ENCODE data around the gene RAB40B.

The RAB40B gene

GRCh38 chr17:82630212-82630611 is 68.3 kb downstream of the RAB40B start:
- in situ Hi-C loops (cut with MboI; ENCODE audit: low sequenced_read_pairs), result no loop called here

DNA sequence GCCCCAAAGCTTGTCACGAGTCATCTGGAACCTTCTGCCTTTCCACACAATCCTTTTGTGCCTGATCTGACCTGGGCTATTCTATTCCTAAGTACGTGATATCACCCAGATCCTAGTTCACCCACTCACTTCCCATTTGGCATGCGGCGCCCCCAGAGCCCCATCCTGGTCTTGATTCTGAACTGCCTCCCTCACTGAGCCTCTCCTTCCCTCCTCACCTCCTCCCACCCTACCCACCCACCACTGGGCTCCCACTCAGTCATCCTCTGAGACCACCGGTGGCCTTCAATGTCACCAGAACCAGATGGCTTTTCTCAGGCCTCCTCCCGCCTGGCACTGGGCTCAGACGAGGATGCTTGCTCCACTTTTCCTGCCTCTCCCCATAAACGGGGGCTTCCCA is 68.8 kb downstream of the RAB40B start:
- in situ Hi-C loops (cut with MboI; ENCODE audit: low sequenced_read_pairs), result no loop called here

GRCh38 chr17:82627405-82627804 is 71.1 kb downstream of the RAB40B start:
- in situ Hi-C loops (cut with MboI; ENCODE audit: low sequenced_read_pairs), result no loop called here

DNA sequence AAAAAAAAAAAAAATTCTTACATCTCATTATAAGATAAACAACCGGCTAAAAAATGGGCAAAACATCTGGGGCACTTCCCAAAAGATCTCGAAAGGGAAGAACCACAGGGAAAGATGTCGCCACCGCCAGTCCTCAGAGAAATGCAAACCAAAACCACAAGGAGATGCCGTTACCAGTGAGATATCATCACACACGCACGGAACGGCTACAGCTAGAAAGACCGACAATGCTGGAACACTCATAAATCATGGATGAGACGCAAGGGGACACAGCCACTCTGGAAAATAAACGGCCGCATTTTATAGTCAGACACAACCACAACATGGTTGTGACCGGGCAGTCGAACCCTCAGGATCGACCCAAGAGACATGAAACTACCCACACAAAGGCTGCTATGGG is 74.8 kb downstream of the RAB40B start:
- in situ Hi-C loops (cut with MboI; ENCODE audit: low sequenced_read_pairs), result no loop called here

GRCh38 chr17:82619641-82620040 is 78.9 kb downstream of the RAB40B start:
- in situ Hi-C loops (cut with MboI; ENCODE audit: low sequenced_read_pairs), result no loop called here

- in situ Hi-C loops (cut with MboI; ENCODE audit: low sequenced_read_pairs), result no loop called here
Measured at GRCh38 chr17:82619211-82619610, 79.3 kb downstream of the RAB40B start.

GRCh38 chr17:82616021-82616711 is 82.3 kb downstream of the RAB40B start:
- in situ Hi-C loops (cut with MboI; ENCODE audit: low sequenced_read_pairs), result no loop called here

DNA sequence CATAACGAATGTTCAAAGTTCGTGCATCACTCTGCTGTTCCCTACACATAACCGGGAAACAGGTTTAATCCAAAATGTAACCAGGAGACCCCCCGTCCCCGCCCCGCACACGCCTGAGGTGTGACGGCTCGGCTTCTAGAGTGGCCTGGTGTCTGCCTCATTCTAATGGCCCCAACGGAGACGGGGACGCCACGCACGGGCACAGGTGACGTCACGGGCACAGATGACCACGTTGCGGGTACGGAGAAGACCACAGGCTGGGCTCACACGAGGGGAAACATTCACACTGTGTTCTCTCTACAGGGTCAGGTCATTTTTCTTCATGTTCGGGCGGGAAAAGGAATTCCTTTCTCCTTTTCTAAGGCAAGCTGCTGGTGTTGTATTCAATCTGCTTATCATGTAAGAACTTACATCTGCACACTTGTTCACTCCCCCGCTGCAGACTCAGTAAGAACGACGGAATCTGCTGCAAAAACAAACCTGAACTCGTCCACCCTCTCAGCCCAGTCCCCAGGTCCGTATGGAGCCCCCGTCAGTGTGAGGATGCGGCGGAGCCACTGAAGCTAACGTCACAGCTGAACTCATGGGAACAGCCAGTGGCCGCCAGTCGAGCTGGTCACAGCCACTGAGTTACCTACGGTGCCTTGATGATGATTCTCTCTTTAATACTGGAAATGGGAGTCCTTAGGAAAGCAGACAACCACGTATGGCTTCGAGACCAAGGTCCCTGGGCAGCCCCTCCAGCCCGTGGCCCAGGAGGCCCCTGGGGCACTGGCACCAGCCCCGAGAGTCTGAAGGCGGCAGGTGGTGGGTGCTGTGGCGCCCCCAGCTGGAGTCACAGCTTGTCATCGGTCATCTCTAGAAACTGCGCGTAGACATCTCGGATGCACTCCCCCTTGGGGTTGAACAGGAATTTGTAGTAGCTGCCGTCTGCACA is 83.1 kb downstream of the RAB40B start:
- in situ Hi-C loops (cut with MboI; ENCODE audit: low sequenced_read_pairs), result no loop called here

GRCh38 chr17:82614095-82614631 is 84.3 kb downstream of the RAB40B start:
- in situ Hi-C loops (cut with MboI; ENCODE audit: low sequenced_read_pairs), result no loop called here

DNA sequence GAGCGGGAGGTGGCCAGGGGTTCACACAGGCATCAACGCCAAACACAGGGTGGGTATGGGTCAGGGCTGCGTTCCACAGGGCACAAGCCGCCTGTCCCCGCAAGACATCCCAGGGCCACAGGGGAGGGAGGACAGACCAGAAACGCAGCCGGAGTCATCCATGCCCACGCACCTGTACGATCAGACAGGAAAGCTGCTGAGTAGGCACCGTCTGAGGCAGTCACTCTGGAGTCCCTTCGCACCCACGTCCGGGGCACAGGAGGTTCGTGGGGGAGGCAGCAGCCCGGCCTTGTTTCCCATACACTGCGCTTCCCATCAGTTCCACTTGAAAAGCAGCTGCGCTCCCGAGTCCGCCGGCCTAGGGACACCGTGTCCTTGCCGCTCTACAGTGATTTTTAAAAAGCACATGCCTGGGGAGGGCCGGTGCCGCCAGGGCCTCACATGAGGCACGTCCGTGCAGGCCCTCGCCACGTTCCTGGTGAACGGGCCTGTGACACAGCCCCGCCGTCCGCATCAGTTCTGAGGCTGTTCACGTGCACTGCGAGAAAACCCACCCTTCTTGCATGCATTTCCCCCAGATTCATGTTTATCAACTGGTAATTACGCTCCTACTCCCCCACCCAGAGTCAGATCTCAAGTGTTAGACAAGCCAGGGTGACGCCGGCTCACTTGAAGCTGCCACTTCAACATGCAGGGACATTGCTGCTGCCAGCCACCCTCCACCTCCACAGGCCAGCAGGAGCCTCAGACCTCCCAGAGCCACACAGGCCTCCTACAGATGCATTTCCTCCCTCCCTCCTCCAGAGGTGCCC is 85.0 kb downstream of the RAB40B start:
- in situ Hi-C loops (cut with MboI; ENCODE audit: low sequenced_read_pairs), result no loop called here

GRCh38 chr17:82611140-82612058 is 87.1 kb downstream of the RAB40B start:
- in situ Hi-C loops (cut with MboI; ENCODE audit: low sequenced_read_pairs), result no loop called here

GRCh38 chr17:82609655-82610054 is 88.8 kb downstream of the RAB40B start:
- in situ Hi-C loops (cut with MboI; ENCODE audit: low sequenced_read_pairs), result no loop called here

DNA sequence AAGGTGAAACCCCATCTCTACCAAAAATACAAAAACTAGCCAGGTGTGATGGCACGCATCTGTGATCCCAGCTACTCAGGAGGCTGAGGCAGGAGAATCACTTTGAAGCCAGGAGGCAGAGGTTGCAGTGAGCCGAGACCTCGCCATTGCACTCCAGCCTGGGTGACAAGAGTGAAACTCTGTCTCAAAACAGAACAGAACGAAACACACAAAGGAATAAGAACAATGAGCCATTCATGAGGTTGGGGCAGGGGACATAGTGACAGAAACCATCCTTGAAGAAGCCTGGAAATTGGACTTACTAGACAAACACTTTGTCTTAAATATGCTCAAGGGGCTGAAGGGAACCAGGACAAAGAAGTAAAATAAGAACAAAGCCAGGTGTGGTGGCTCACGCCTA is 89.7 kb downstream of the RAB40B start:
- in situ Hi-C loops (cut with MboI; ENCODE audit: low sequenced_read_pairs), result no loop called here

DNA sequence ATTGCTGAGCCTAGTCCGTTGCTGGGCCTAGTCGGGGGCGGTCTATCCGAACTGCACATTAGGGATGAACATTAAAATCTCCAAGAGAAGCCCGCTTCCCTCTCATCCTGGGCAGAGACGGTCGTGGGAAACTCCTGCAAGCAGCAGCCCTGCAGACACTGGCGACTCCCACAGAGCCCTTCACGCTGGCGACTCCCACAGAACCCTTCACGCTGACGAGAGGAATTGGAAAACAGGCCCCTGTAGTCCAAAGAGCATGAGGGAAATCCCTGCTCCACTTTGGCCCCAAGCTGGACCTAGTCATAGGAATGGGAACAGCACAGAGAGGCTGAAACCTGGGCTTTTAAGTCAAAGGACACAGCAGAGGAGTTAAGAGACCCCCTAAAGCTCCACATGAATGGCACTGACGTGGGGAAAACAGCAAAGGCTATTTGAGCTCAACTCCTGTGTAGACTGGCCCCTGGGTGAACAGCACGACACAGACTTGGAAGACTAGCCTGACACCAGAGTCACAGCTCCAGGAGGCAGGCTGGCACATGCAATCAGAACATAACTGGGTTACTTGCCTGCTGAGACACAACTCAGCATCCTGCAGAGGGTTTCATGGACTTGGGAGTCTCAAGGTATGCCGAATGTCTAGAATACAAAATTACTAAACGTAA is 92.4 kb downstream of the RAB40B start:
- in situ Hi-C loops (cut with MboI; ENCODE audit: low sequenced_read_pairs), result no loop called here
